ENCODE results near the gene CASP2. TPM values are rescaled to one million over a fixed set of nuclear protein-coding genes. Genes with fewer than 3 reads are reported as not detected.

CASP2 gene
- total RNA-seq, 1 experiment from 2014 or later: 64.1 TPM

- H3K4me3 ChIP-seq (replicated peaks in 1 of 2; ENCODE audit: low read depth in 1 of 2, low read length in 2 of 2): peak overlapping the region; percentile 40 to 53
- CTCF ChIA-PET: no interaction called here
- intact Hi-C loops (cut with micrococcal nuclease): loop anchor here (2.0 kb wide), 1 partner anchor 21 kb away; no protein-coding TSS in a partner anchor
These were observed 2.7 kb upstream of the CASP2 start for GRCh38 chr7:143285470-143285778.

More at GRCh38 chr7:143285470-143285778, 2.7 kb upstream of the CASP2 start:
- Histone ChIP-seq H3K4me2 (ENCODE audit: low read length) (peak overlapping the region; percentile 86), H3K36me3 (ENCODE audit: control insufficient read depth in 1 of 2, insufficient read depth in 2 of 2, low read length in 2 of 2) (peaks cover 0 to 4% of the 10 kb centered on the region in 2 experiments; a peak in 1 of 4 replicates), H3K9me2 (ENCODE audit: insufficient read depth) (no peaks in the 10 kb centered on the region), H3K4me1 (ENCODE audit: control insufficient read depth in 1 of 2, insufficient read depth in 2 of 2, low read length in 2 of 2) (peaks cover 27 to 57% of the 10 kb centered on the region in 2 experiments), H3K9me3 (ENCODE audit: control insufficient read depth in 1 of 2, insufficient read depth in 1 of 2, low read depth in 1 of 2, low read length in 2 of 2) (no peaks in the 10 kb centered on the region; a peak in 1 of 4 replicates), H3K9ac (ENCODE audit: low read length) (peak overlapping the region; percentile 46), H3K27ac (ENCODE audit: low read depth, low read length) (peak overlapping the region; percentile 51), H3K79me2 (ENCODE audit: insufficient read depth, low read length) (peaks cover 22% of the 10 kb centered on the region), H4K20me1 (ENCODE audit: insufficient read depth) (no peaks in the 10 kb centered on the region), H3K27me3 (ENCODE audit: insufficient read depth, low read length) (no peaks in the 10 kb centered on the region), H2AFZ (ENCODE audit: low read depth, low read length, poor library complexity, severe bottlenecking) (peak overlapping the region; percentile 80)
- ChIA-PET POLR2A (no interaction called here), RAD21 (ENCODE audit: low non-redundant PET in 1 of 2, low total read pairs in 2 of 2, uncharacterized antibody in 2 of 2, unreplicated experiment in 2 of 2) (no interaction called here)
- no TSS peak for BruUV-seq (replicated peaks)
- no peak for DNase-seq (ENCODE audit: low read depth, low spot score)
- peak; percentile 56 for ATAC-seq
- TF ChIP-seq SP1 (IDR thresholded peaks at IDR 0.05; ENCODE audit: low read depth) (peak; percentile 52; the same call in 1 of the 2 replicates), CTCF (IDR thresholded peaks at IDR 0.05 in 2 of 3, conservative IDR thresholded peaks at IDR 0.05 in 1 of 3; ENCODE audit: borderline replicate concordance in 1 of 3, insufficient read depth in 1 of 3, low read depth in 2 of 3, low read length in 2 of 3) (no peak), CBX3 (IDR thresholded peaks at IDR 0.05; ENCODE audit: low read depth) (0 out of 2 replicates have a peak, but pooled peaks have one; percentile 29), MAX (IDR thresholded peaks at IDR 0.05) (peak; percentile 36), POLR2AphosphoS5 (IDR thresholded peaks at IDR 0.05; ENCODE audit: low read depth, low read length) (0 out of 2 replicates have a peak, but pooled peaks have one; percentile 28), SIN3A (IDR thresholded peaks at IDR 0.05; ENCODE audit: low read depth) (peak; percentile 38; the same call in 1 of the 2 replicates)

Data from HCT116 (cell line).